ENCODE results near the gene KCNQ1. TPM values are rescaled to one million over a fixed set of nuclear protein-coding genes. Genes with fewer than 3 reads are reported as not detected.

The KCNQ1 gene
- total and polyA plus RNA-seq, 2 experiments from 2014 or later: 0.45 to 0.87 TPM

- TF ChIP-seq ZNF462 (CRISPR knock-in tag; IDR thresholded peaks at IDR 0.05): no peak
- TF ChIP-seq, protein P1, sequence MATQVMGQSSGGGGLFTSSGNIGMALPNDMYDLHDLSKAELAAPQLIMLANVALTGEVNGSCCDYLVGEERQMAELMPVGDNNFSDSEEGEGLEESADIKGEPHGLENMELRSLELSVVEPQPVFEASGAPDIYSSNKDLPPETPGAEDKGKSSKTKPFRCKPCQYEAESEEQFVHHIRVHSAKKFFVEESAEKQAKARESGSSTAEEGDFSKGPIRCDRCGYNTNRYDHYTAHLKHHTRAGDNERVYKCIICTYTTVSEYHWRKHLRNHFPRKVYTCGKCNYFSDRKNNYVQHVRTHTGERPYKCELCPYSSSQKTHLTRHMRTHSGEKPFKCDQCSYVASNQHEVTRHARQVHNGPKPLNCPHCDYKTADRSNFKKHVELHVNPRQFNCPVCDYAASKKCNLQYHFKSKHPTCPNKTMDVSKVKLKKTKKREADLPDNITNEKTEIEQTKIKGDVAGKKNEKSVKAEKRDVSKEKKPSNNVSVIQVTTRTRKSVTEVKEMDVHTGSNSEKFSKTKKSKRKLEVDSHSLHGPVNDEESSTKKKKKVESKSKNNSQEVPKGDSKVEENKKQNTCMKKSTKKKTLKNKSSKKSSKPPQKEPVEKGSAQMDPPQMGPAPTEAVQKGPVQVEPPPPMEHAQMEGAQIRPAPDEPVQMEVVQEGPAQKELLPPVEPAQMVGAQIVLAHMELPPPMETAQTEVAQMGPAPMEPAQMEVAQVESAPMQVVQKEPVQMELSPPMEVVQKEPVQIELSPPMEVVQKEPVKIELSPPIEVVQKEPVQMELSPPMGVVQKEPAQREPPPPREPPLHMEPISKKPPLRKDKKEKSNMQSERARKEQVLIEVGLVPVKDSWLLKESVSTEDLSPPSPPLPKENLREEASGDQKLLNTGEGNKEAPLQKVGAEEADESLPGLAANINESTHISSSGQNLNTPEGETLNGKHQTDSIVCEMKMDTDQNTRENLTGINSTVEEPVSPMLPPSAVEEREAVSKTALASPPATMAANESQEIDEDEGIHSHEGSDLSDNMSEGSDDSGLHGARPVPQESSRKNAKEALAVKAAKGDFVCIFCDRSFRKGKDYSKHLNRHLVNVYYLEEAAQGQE (IDR thresholded peaks at IDR 0.05; ENCODE audit: unreplicated experiment): no peak
Observed at GRCh38 chr11:2397005-2397404, 47.8 kb upstream of the KCNQ1 start (continued).

- Mint-ChIP-seq H3K9me3 (no peaks in the 10 kb centered on the region), H3K4me3 (peak overlapping the region; percentile 89), H3K27me3 (ENCODE audit: insufficient read depth, low read depth, poor library complexity) (peaks cover 11% of the 10 kb centered on the region), H3K27ac (peak overlapping the region; percentile 70), H3K36me3 (ENCODE audit: low read depth) (peaks cover 19% of the 10 kb centered on the region; the same call in 2 of the 3 replicates), H3K4me1 (peaks cover 3% of the 10 kb centered on the region; the same call in 2 of the 3 replicates)
- Histone ChIP-seq H3K27ac (ENCODE audit: low read depth) (peak overlapping the region; percentile 89), H3K4me2 (peak overlapping the region; percentile 84; the same call in 1 of the 2 replicates), H3K36me3 (ENCODE audit: insufficient read depth) (no peaks in the 10 kb centered on the region; the same call in 1 of the 2 replicates), H3K79me2 (replicated peaks; ENCODE audit: insufficient read depth) (peaks cover 12% of the 10 kb centered on the region), H3K27me3 (ENCODE audit: insufficient read depth) (no peaks in the 10 kb centered on the region), H2AFZ (no peak overlapping the region), H3K4me1 (ENCODE audit: insufficient read depth) (peaks cover 6% of the 10 kb centered on the region; the same call in 1 of the 2 replicates), H3K4me3 (peak overlapping the region; percentile 62; the same call in 1 of the 2 replicates), H3K9me2 (ENCODE audit: insufficient read depth) (no peaks in the 10 kb centered on the region), H3F3A (replicated peaks; ENCODE audit: low read depth) (no peaks in the 10 kb centered on the region), H4K20me1 (replicated peaks; ENCODE audit: insufficient read depth) (no peaks in the 10 kb centered on the region)
- ATAC-seq (no peak), DNase-seq (ENCODE audit: low spot score) (no peak)
- no peak for TF ChIP-seq EZH2phosphoT487 (IDR thresholded peaks at IDR 0.05; ENCODE audit: unreplicated experiment)
- TF ChIP-seq CTCF (conservative IDR thresholded peaks at IDR 0.05; ENCODE audit: low read depth in 2 of 2): 0 out of 4 replicates have a peak, but pooled peaks of 1 of the 2 experiments have one; percentile 5
Observed at GRCh38 chr11:2398664-2399355, 46.0 kb upstream of the KCNQ1 start.

Data from GM23338 (cell line).